HG02763 (cell line): ENCODE data around the gene DIAPH1.

Experiments used
- ATAC-seq: cut with Tn5 transposase; IDR thresholded peaks from one replicate; pipeline ENCODE4 v1.9.1; 2021; ENCODE audit warnings: mild to moderate bottlenecking, moderate library complexity; ENCODE audit not compliant: unreplicated experiment

DIAPH1 gene

DNA sequence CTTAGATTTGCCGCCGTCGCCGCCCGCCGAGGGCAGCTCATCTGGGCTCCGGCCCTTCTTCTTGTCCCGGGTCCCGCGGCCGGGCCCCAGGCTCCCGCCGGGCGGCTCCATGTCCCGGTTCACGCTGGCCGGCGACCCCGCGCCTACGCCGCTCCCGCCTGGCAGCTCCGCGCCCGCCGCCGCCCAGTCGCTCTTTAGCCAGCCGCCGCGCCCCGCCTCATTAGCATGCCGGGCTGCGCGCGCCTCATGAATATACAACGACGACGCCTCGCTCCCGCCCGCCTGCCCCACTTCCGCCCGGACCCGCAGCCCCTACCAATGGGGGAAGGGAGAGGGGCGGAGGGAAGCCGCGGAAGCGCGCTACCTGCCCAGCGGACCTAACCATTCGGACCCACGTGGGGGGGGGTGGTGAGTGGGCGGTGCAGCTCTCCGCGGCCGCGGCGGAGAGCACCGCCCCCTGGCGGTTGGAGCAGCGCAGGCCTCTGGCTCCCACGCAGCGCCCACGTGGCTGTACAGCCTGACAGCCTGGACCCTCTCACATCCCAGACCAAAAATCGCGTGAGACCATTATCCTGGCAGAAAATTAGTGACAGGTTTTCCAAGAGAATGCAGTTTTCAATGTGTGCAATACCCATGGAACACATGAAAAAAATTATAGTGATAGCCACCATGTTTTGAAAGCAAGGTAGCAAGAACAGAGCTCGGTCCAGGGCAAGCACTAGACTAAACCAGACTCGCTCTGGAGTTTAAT is at the start of gene DIAPH1:
DIAPH1 (minus strand) TSS at position 197 of the 751 bp plus-strand sequence; CDS start at position 111, 86 bp downstream.
- peak; percentile 81 for ATAC-seq

DNA sequence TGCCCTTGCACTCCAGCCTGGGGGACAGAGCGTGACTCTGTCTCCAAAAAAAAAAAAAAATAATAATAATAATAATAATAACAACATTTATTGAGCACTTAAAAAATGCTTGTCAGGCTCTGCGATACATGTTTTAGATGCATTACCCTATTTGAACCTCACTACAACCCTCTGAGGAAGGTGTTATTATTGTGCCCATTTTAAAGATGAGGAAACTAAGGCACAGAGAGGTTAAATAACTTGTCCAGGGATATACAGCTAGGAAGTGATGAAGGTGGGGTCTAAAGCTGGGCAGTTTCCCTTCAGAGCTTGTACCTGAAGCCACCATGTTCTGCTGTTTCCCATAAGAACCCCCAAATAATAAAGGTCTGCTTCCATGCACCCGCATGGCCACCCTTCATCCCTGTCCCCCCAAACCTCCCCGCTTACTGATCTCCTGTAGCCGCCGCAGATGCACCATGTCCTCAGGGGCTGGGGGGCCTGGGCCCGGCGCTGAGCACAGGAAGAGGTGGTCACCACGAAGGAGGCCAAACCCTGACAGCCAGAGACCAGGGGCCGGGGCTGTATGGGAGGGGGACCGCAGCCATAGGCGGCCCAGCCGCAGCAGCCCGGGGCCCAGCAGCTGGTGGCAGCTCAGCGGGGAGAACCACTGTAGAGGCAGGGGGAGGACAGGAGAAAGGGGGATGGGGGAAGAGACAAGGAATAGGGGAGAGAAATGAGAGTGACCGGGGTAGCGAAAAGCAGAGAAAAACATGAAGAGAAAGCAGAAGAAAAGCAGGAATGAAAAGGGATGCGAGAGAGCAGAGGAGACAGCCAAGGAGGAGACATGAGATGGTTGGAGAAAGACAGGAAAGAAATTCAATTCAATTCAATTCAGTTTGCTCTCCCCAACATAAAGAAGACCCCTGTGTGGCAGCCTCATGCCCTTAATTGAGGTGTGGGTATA is 47.5 kb upstream of the DIAPH1 start:
- ATAC-seq, result no peak

GRCh38 chr5:141664733-141665461 is 46.1 kb upstream of the DIAPH1 start:
- ATAC-seq, result peak; percentile 91

DNA sequence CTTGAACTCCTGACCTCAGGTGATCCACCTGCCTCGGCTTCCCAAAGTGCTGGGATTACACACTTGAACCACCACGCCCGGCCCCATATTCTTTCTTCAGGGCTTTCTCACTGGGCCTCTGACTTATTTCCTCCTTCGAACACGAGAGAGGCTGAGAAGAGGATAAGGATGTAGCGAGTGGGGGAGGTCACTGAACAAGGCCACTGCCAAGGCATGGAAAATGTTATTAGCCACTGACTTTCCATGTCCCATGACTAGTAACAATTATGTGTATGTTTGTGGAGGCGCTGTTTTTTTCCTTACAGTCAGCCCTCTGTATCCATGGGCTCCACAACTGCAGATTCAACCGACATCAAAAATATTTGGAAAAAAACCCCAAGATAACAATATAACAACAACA is 44.7 kb upstream of the DIAPH1 start:
- ATAC-seq, result no peak

DNA sequence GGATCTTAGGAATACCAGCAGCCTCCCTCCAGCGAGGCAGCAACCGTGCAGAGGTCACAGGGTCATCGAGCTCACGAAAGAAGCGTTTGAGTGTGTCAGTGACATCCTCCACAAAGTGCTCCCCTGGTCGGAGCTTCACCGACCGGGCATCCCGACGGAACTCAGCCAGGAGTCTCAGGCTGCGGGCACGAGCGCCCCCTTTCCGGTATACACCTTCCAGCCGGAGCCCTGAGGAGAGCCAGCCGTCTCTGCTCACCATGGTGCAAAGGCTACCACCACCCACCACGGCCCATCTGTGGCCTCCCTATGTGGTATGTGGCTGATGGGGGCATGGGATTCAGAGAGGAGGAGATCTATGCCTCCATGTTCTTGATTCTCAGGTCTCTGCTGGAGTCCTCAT is 43.2 kb upstream of the DIAPH1 start:
- no peak for ATAC-seq

DNA sequence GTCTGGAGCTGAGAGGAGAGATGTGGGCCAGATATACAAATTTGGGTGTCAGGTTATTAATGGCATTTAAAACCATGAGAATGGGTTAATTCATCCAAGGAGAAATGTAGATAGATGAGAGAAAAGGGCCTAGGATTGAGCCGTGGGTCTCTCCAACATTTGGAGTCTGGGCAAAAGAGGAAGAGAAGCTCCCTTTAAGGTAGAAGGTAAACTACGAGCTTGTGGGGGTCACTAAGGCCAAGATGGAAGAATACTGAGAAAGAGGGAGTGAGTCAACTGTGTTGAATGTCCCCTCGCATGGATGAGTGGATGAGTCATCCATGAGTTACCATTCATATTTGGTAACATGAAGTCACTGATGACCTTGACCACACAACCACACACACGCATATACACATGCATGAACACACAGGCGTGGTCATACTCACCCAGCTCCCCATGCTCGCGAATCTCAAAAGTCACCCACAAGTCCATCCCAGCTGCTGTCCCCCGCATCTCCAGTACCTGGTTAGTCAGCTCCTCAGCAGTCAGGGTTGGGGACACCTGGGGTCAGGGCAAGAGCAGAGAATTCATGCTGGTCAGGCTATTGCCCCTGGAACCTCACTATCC is 39.2 kb upstream of the DIAPH1 start:
- ATAC-seq, result no peak

GRCh38 chr5:141657404-141657803 is 38.6 kb upstream of the DIAPH1 start:
- no peak for ATAC-seq

GRCh38 chr5:141656396-141656795 is 37.6 kb upstream of the DIAPH1 start:
- ATAC-seq, result no peak

DNA sequence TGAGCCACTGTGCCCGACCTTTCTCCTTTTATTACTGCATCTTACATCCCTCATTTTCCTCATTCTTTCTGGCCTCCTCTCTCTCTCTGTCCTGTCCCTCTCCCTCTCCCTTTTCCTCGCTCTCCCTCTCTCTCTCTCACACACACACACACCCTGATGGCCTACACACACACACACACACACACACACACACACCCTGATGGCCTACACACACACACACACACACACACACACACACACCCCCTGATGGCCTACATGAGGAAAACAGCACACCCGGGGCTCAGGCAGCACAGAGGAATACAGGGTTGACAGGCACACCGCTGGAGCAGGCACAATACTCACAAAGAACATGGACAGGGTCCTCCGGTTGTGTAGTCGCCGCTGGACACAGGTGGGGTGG is 36.2 kb upstream of the DIAPH1 start:
- ATAC-seq, result no peak

- ATAC-seq, result no peak
Measured at GRCh38 chr5:141654298-141654697, 35.5 kb upstream of the DIAPH1 start.

DNA sequence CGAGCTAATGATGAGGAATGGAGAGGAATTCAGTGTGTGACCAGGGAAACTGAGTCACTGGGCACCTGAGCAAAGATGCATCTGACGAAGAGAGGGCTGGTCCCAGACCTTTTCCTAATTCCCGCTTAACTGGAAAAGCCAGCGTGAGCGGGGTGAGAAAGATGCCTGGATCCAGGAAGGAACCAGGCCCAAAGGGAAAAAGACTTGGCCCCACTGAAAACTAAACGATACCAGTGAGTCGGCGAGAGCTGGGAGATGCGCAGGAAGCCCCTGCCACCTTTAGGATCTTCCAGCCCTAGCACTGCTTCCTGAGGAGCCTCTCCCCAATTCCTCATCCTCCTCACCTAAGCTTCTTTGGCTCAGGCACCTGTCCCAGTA is 32.9 kb upstream of the DIAPH1 start:
- no peak for ATAC-seq

GRCh38 chr5:141650851-141651727 is 32.3 kb upstream of the DIAPH1 start, which contains the start of gene FCHSD1:
Gene FCHSD1, minus strand, starts transcription at chr5:141651418. Its CDS starts 50 bp downstream, at chr5:141651368.
- peak; percentile 95 for ATAC-seq

DNA sequence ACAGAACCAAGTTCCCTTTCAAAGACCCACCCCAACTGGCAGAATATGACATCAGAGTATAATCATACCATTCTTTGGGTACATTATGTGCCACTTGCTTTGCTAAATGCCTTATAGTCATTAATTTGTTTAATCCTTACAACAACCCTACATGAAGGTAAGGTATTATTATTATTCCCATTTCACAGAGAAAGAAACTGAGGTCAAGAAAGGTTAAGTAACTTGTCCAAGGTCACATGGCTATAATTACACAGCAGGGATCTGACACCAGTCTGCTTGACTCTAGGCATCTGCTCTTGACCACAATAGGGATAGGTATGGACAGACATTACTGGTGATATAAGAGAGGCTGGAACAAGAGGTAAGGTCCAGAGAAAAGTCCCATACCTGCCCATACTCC is 31.2 kb upstream of the DIAPH1 start:
- ATAC-seq, result no peak

GRCh38 chr5:141649056-141649688 is 30.4 kb upstream of the DIAPH1 start:
- ATAC-seq, result no peak

GRCh38 chr5:141647851-141648250 is 29.1 kb upstream of the DIAPH1 start:
- ATAC-seq, result no peak

GRCh38 chr5:141647242-141647641 is 28.4 kb upstream of the DIAPH1 start:
- ATAC-seq, result no peak

GRCh38 chr5:141646026-141646425 is 27.2 kb upstream of the DIAPH1 start:
- no peak for ATAC-seq

DNA sequence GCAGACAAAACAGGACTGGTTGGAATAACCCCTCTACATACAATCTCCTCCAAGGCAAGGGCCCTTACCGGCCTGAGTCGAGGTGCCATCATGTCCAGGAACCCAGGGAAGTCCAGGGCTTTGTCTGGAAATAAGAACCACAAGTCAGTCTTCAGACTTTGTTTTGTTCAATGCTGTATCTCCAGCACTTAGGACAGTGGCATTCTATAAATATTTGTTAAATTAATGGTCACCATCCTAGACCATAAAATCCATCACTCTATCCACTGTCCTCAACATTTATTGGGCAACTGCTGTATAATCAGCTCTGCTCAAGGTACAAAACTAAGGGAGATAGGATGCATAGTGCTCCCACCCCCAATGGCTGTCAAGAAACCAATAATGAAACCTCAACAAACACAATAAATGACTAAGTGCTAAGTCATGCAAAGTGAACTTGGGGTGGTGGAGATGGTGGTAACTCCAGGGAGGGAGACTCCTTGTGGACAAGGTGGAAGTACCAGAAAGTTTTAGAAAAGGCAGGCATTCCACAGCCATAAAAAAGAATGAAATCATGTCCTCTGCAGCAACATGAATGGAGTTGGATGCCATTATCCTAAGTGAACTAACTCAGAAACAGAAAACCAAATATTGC is 23.0 kb upstream of the DIAPH1 start:
- peak; percentile 42 for ATAC-seq

GRCh38 chr5:141640698-141641097 is 21.9 kb upstream of the DIAPH1 start:
- no peak for ATAC-seq
